GM15510 (cell line): Measurements from ENCODE around the gene CDCA4.

Experiments used
- POLR2A ChIP-seq: IDR thresholded peaks from 3 replicates; pipeline ENCODE4 v1.6.1; 2011; ENCODE audit warnings: borderline replicate concordance; ENCODE audit not compliant: insufficient read length; ENCODE audit errors: extremely low read depth

The CDCA4 gene

DNA sequence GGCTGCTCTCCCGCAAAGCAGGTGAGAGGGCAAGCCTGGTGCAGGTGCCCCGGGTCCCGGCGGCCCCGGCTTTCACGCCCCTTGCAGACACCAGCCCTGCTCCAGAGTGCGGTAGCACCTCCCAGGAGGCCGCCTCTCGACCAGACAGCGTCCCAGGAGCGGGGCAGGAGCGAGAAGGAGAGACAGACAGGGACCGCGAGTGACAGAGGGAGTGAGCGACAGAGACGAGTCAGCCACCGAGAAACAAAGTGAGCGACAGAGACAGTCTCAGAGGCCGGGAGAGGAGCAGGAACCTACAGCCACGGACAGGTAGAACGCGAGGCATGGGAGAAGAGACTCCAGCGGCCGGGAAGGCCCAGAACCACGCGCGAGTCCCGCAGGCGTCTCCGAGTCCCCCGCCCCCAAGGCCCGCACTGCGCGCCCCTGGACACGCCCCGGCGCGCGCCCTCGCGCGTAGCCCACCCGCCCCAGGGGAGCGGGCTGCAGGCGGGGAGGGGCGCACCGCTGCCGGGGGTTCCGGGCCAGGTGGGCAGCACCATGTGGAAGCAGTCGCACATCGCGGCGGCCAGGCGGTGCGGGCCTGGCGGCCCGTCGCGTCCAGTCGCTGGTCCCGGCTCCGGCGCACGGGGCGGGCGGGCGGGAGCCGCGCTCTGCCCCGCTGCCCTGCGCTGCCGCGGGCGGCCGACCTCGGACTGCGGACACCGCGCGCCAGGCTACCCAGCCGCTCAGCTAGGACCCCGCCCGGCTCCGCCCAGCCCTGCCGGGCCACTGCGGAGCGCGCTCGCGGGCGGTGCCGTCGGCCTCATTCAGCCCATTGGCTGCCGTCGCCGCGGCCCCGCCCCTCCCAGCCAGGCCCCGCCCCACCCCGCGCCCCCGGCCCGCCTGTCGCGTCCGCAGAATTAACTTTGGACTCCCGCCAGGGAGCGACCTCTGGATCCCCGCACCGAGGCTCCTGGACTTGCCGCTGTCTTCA, 42.9 kb downstream of the CDCA4 start, which contains the start of gene AHNAK2:
Gene AHNAK2, minus strand, starts transcription at position 694 of the 973 bp plus-strand sequence. Its CDS starts 137 bp downstream, at position 557.
- TF ChIP-seq POLR2A: no peak

DNA sequence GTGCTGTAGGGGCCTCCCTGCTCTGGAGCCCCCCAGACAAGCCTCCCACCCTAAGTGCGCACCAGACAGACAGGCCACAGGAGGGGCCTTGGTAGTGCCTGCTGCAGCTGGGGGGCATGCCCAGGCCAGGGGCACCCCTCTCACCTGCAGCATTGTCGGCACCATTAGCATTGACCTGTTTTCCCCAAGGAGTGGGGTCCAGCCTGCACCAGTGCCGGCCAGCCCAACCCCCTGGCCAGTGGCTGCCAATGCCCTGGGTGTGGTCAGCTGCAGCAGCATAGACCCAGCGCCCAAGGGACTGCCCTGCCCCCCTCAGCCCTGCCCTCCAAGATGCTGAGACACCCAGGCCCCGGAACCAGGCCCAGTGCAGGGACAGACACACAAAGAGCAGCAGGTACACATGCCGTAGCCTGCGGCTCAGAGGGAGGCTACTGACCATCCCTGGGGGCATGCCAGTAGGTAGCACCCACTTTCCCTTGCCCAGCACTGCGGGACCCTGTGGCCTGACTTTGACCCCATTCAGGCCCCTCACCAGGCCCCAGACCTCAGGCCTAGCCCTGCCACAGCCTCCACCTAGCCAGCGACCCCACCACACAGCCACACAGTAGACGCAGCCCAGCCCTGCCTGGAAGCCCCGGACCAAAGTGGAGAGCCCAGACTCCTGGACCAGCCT, 43.7 kb downstream of the CDCA4 start:
- no peak for TF ChIP-seq POLR2A

- TF ChIP-seq POLR2A: no peak
Measured at GRCh38 chr14:104976198-104977007, 44.5 kb downstream of the CDCA4 start.

GRCh38 chr14:104975481-104976197, 45.2 kb downstream of the CDCA4 start:
- no peak for TF ChIP-seq POLR2A

DNA sequence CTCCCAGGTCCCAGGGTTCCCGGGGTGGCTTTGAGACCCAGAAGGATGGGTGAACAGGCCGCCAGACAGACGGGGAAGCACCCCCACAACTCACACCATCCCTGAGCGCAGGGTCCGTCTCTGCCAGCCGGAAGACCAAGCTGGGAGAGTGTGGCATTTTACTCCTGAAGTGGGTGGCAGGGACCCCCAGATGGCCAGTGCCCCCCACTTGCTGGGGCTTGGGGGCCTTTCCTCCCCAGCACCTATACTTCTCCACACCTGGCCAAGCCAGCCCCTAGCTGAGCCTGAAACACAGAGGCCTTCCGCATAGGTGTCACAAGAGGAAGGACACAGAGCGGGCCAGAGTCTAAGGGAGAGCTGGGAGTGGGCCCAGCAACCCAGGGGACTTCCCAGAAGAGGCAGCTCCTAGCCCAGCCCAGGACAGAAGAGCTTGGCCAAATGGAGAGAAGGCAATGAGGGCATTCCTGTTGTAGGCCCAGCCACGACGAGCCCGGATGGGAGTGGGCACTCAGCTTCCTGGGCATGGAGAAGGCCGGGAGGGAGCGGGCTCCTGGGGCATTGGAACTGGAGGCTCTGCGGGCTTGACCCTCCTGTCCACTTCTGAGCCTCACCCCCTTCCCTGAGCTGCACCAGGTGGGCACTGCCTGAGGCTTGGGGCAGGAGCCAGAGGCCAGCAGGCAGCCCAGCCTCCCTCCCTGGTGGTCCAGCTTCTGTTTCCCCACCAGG, 46.1 kb downstream of the CDCA4 start:
- TF ChIP-seq POLR2A: no peak

GRCh38 chr14:104974146-104974541, 46.7 kb downstream of the CDCA4 start:
- TF ChIP-seq POLR2A: no peak

DNA sequence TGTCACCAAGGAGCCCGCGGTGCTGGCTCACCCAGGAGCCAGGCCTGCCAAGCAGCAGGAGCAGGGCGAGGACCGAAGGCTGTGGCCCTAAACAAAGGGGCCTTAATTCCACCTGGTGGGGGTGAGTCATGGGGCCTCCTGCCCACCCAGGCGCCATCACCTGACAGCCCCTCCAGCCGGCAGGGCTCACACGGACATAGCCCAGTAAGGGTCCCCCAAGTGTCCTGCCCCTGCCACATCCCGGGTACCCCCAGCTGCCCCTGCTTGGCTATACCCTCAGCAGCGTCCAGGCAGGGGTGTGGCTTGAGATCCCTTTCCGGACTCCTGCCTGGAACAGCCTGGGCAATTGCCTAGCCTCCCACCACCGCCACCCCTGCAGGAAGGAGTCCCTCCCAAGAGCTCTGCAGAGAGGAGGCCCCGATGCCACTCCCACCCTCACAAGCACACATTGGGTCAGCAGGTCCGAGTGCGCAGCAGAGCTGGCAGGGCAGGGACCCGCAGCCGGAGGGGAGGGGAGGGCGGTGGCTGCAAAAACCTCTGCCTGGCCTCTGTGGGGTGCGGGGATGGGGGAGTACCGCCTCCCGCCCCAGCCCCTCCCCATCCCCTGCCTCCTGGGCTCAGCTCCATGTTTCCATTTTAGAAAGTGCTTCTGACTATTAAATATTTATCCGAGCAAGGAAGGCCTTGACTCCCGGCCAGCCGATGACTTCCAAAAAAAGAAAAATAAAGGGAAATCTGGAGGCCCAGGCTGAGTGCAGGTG, 47.3 kb downstream of the CDCA4 start:
- TF ChIP-seq POLR2A: no peak

DNA sequence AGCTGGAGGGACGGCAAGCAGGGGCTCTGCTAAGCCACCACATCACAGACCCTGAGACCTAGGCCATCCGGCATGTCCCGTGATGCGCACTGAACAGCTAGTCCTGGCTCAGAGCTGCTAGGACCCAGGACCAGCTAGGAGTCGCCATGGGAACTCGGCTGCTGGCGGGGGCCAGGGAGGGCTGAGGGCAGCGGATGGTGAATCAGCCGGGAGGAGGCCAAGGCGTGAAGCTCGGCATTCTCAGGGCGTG, 47.8 kb downstream of the CDCA4 start:
- no peak for TF ChIP-seq POLR2A

GRCh38 chr14:104972301-104973134, 48.4 kb downstream of the CDCA4 start:
- no peak for TF ChIP-seq POLR2A

DNA sequence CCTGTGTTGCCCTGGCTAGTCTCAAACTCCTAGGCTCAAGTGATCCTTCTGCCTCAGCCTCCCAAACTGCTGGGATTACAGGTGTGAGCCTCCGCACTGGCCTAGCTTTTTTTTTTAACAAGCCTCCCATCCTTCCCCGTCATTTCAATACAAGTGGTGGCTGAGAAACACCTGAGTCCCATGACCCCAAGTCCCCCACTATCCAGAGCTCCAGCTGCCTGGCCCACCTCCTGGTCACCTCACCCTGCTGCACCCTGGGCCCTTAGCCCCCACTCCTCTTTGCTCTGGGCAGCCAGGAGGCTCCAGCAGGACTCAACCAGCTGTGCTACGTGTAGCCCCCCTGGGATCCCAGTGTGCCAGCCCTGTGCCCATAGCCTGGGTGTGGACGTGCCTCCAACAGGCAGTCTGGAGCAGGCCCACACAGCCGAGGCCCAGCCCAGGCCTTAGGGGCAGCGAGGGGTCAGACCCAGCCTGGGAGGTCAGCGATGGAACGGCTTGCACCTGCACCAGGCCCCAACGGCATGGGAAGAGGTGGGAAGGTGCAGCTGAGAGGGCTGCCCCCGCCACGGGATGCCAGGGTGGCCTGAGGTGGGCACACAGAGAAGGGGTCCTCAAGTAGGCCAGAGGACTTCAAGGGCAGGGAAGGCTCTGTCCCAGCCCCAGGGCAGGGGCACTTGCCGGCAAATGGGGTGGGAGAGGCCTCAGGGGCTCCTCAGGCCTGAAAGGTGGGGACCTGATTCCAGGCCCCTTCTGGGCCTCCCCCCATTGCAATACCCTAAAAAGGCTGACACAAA, 49.2 kb downstream of the CDCA4 start:
- TF ChIP-seq POLR2A: no peak

DNA sequence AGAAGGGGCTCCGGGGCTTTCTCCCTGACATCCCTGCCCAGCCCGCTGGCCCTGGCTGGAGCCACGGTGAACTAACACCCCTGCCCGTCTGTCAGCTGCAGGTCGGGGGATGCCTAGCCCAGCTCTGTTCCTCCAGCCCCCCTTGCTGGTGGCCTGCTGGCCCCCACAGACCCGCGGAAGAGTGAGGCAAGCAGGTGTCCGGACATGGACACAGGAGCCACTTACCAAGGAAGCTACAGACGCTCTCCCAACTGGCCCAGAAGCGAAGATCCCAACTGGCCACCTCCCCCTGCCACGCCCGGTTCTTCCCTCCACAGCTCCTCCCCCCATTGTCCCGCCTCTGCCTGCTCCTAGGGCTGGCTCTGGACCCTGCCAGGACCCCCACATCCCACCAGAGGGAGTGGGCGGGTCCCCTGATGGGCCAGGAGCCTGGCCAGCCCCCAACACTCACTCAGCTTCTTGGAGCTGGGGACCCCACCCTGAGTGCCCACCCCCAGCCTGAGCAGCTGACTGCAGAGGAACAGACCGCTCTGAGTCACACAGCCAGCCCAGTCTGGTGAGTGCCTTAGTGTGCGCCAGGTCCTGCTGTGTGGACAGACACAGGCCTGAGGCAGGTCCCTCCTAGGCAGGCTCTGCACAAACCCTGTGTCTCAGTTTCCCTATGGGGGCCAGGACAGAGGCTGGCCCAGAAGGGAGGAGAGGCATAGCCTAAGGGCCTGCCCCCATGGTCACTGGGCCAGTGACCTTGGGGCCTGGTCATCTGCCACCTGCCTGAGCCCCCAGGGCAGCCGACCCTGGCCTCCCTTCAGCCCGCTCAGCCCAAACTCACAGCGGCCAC, 50.4 kb downstream of the CDCA4 start:
- no peak for TF ChIP-seq POLR2A
